SH-SY5Y (cell line): ENCODE data around the gene VWF.

Source experiments
- GATA2 ChIP-seq: IDR thresholded peaks from 2 replicates; pipeline ENCODE4 v1.6.1; 2011; ENCODE audit warnings: mild to moderate bottlenecking, low read depth, low read length
- GATA3 ChIP-seq: IDR thresholded peaks from 2 replicates; pipeline ENCODE4 v1.6.1; 2011; ENCODE audit warnings: low read depth, mild to moderate bottlenecking, low read length, moderate library complexity

GRCh38 chr12:5914387-5915149 lies 209.9 kb downstream of the VWF start:
- no peak for TF ChIP-seq GATA2
- no peak for TF ChIP-seq GATA3
